ENCODE measurements around the gene CEND1. TPM values are rescaled to one million over a fixed set of nuclear protein-coding genes. Genes with fewer than 3 reads are reported as not detected.

CEND1 gene
- total and polyA plus RNA-seq, 8 donors: 0.23 TPM; not detected in 7

DNA sequence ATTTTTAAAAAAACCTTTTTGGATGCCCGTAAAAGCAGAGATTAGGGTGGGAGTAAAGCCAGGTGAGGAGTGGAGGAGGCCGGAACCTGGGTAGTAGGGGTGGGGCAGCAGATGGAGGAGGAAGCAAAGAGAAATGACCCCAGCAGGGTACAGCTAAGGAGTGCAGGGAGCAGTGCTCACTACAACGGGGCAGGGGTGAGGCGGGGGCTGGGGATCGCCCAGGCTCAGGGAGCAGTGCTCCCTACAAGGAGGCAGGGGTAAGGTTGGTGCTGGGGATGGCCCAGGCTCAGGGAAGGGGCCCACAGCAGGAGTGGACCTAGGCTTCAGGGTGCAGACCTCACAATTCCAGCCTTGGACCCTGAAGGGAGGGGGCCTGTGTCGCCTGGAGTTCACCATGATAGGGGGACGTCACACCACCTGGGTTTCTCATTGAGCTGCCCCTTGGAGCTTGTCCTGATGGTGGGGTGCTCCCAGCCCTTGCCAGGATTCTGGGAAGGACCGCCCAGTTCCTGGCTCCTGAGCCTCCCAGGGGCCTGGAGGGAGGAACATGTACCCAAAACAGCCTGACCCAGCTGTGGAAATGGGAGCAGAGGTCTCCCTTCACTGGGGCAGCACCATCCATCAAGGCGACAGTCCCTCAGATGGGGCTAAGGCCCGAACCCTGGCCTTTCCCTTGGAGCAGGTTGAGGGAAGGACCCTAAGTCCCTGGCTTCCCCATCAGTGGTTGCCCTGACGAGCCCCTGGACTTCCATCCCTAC, 26.0 kb upstream of the CEND1 start:
- 84 to 88% (median 87%) methylated on average over 9 to 11 of the region's 11 CpGs for WGBS, 5 donors
- intact Hi-C loops (cut with DNase I; ENCODE audit: low total_unique reads): no loop called here
- TF ChIP-seq EP300 (IDR thresholded peaks at IDR 0.05) (no peak), CTCF (IDR thresholded peaks at IDR 0.05) (no peak), POLR2AphosphoS5 (IDR thresholded peaks at IDR 0.05) (no peak), POLR2A (IDR thresholded peaks at IDR 0.05) (no peak)
- H3K4me1 ChIP-seq: peaks cover 23 to 34% (median 31%) of the 10 kb centered on the region in 4 donors
- no peak overlapping the region for H3K27ac ChIP-seq
- no peaks in the 10 kb centered on the region for H3K9me3 ChIP-seq
- no peak for DNase-seq
- H3K4me3 ChIP-seq: no peak overlapping the region
- no peaks in the 10 kb centered on the region for H3K27me3 ChIP-seq
- peaks cover 23 to 48% (median 42%) of the 10 kb centered on the region in 4 donors for H3K36me3 ChIP-seq

GRCh38 chr11:813456-814096, 23.7 kb upstream of the CEND1 start:
- Histone ChIP-seq H3K4me3 (no peak overlapping the region), H3K27ac (no peak overlapping the region), H3K9me3 (no peaks in the 10 kb centered on the region), H3K4me1 (peaks cover 21 to 33% (median 30%) of the 10 kb centered on the region in 4 donors), H3K27me3 (no peaks in the 10 kb centered on the region), H3K36me3 (peaks cover 23 to 48% (median 42%) of the 10 kb centered on the region in 4 donors)
- TF ChIP-seq POLR2A (IDR thresholded peaks at IDR 0.05) (no peak), CTCF (IDR thresholded peaks at IDR 0.05) (no peak), POLR2AphosphoS5 (IDR thresholded peaks at IDR 0.05) (no peak), EP300 (IDR thresholded peaks at IDR 0.05) (no peak)
- WGBS, 5 donors: 74 to 90% (median 89%) methylated on average over 8 to 9 of the region's 9 CpGs
- intact Hi-C loops (cut with DNase I; ENCODE audit: low total_unique reads): no loop called here
- DNase-seq: no peak

- no peaks in the 10 kb centered on the region for H3K27me3 ChIP-seq
- TF ChIP-seq POLR2AphosphoS5 (IDR thresholded peaks at IDR 0.05) (no peak), CTCF (IDR thresholded peaks at IDR 0.05) (no peak)
- DNase-seq: no peak
- H3K9me3 ChIP-seq: no peaks in the 10 kb centered on the region
- WGBS, 5 donors: 87 to 94% (median 90%) methylated on average over 6 of the region's 6 CpGs
- peaks cover 23 to 34% (median 31%) of the 10 kb centered on the region in 4 donors for H3K4me1 ChIP-seq
- no peak overlapping the region for H3K4me3 ChIP-seq
- H3K27ac ChIP-seq: no peak overlapping the region
- intact Hi-C loops (cut with DNase I; ENCODE audit: low total_unique reads): no loop called here
- peaks cover 23 to 48% (median 42%) of the 10 kb centered on the region in 4 donors for H3K36me3 ChIP-seq
These were observed 23.2 kb upstream of the CEND1 start for GRCh38 chr11:813072-813455.

DNA sequence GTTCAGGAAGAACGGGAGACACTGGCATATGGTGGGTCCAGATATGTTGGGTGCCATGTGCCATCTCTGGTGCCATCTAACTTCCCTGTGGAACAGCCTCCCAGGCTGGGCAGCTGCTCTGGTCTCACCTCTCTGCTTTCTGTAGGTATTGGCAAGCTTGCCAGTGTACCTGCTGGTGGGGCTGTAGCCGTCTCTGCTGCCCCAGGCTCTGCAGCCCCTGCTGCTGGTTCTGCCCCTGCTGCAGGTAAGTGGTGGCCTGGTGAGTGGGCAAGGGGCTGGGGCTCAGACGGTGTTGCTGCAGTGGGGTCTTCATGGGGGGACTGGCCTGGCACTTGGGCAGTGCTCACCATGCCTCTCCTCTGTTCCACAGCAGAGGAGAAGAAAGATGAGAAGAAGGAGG, 22.5 kb upstream of the CEND1 start:
- peaks cover 23 to 48% (median 42%) of the 10 kb centered on the region in 4 donors for H3K36me3 ChIP-seq
- no peaks in the 10 kb centered on the region for H3K27me3 ChIP-seq
- 78 to 90% (median 85%) methylated on average over 3 of the region's 3 CpGs for WGBS, 5 donors
- H3K4me1 ChIP-seq: peaks cover 23 to 37% (median 35%) of the 10 kb centered on the region in 4 donors
- H3K4me3 ChIP-seq: no peak overlapping the region
- no peak for DNase-seq
- TF ChIP-seq CTCF (IDR thresholded peaks at IDR 0.05) (no peak), POLR2AphosphoS5 (IDR thresholded peaks at IDR 0.05) (no peak), POLR2A (IDR thresholded peaks at IDR 0.05) (no peak), EP300 (IDR thresholded peaks at IDR 0.05) (no peak)
- H3K9me3 ChIP-seq: no peaks in the 10 kb centered on the region
- intact Hi-C loops (cut with DNase I; ENCODE audit: low total_unique reads): no loop called here
- peak overlapping the region in 2 of 5 donors; percentile 98 for H3K27ac ChIP-seq

All from stomach (tissue), 9 donors.